Measurements from ENCODE around the gene DSCAML1.

- TF ChIP-seq CTCF (IDR thresholded peaks at IDR 0.05) (no peak), POLR2A (IDR thresholded peaks at IDR 0.05) (no peak)
These were observed 74.9 kb downstream of the DSCAML1 start for GRCh38 chr11:117722082-117722481.

Data from testis (tissue), 2 donors.